ENCODE measurements around the gene UBN1. TPM values are rescaled to one million over a fixed set of nuclear protein-coding genes. Genes with fewer than 3 reads are reported as not detected.

The UBN1 gene
- total RNA-seq, 1 experiment from 2014 or later, result 51.0 TPM

GRCh38 chr16:4799171-4799855 lies 48.0 kb upstream of the UBN1 start:
- POLR2A ChIA-PET (ENCODE audit: low non-redundant PET), result no interaction called here
- BruUV-seq (replicated peaks), result no TSS peak

GRCh38 chr16:4800290-4801041 lies 46.8 kb upstream of the UBN1 start:
- POLR2A ChIA-PET (ENCODE audit: low non-redundant PET), result no interaction called here
- no peak for DNase-seq (ENCODE audit: low spot score)

More at GRCh38 chr16:4799171-4799855, 48.0 kb upstream of the UBN1 start:
- H3K4me1 ChIP-seq (ENCODE audit: insufficient read depth, low read length, poor library complexity, severe bottlenecking), result peaks cover 3% of the 10 kb centered on the region
- intact Hi-C loops (cut with micrococcal nuclease; ENCODE audit: unreplicated experiment), result no loop called here
- H3K36me3 ChIP-seq (ENCODE audit: insufficient read depth, low read length, poor library complexity, severe bottlenecking), result peaks cover 2% of the 10 kb centered on the region
- no peak for DNase-seq (ENCODE audit: low spot score)
- no peak for TF ChIP-seq EZH2 (IDR thresholded peaks at IDR 0.05; ENCODE audit: borderline replicate concordance, low read depth, low read length, poor library complexity, severe bottlenecking)
- no peak for TF ChIP-seq CTCF (conservative IDR thresholded peaks at IDR 0.05; ENCODE audit: low read depth, low read length)
- H3K27ac ChIP-seq (ENCODE audit: low read depth, low read length, poor library complexity, severe bottlenecking), result no peak overlapping the region
- H3K9me3 ChIP-seq (ENCODE audit: low read depth, low read length, poor library complexity, severe bottlenecking), result no peaks in the 10 kb centered on the region
- H3K4me3 ChIP-seq (ENCODE audit: low read depth, low read length, poor library complexity, severe bottlenecking), result no peak overlapping the region
- no peaks in the 10 kb centered on the region for H3K27me3 ChIP-seq (replicated peaks; ENCODE audit: insufficient read depth, low read depth, low read length, poor library complexity)
- CTCF ChIA-PET, result no interaction called here

More at GRCh38 chr16:4800290-4801041, 46.8 kb upstream of the UBN1 start:
- Histone ChIP-seq H3K4me3 (ENCODE audit: low read depth, low read length, poor library complexity, severe bottlenecking) (no peak overlapping the region), H3K27me3 (replicated peaks; ENCODE audit: insufficient read depth, low read depth, low read length, poor library complexity) (no peaks in the 10 kb centered on the region), H3K36me3 (ENCODE audit: insufficient read depth, low read length, poor library complexity, severe bottlenecking) (peaks cover 10% of the 10 kb centered on the region), H3K9me3 (ENCODE audit: low read depth, low read length, poor library complexity, severe bottlenecking) (no peaks in the 10 kb centered on the region), H3K27ac (ENCODE audit: low read depth, low read length, poor library complexity, severe bottlenecking) (no peak overlapping the region), H3K4me1 (ENCODE audit: insufficient read depth, low read length, poor library complexity, severe bottlenecking) (peaks cover 3% of the 10 kb centered on the region)
- intact Hi-C loops (cut with micrococcal nuclease; ENCODE audit: unreplicated experiment), result no loop called here
- BruUV-seq (replicated peaks), result no TSS peak
- TF ChIP-seq EZH2 (IDR thresholded peaks at IDR 0.05; ENCODE audit: borderline replicate concordance, low read depth, low read length, poor library complexity, severe bottlenecking) (no peak), CTCF (conservative IDR thresholded peaks at IDR 0.05; ENCODE audit: low read depth, low read length) (no peak)
- CTCF ChIA-PET, result no interaction called here

All from A673 (cell line).